Adipose tissue (tissue), 3 donors: ENCODE results near the gene MAML2. TPM values are rescaled to one million over a fixed set of nuclear protein-coding genes. Genes with fewer than 3 reads are reported as not detected.
"Not testable (repeated sequence)": the region's sequence is repeated elsewhere in the genome, so short reads cannot be mapped to it uniquely, and the experiment has no call there.

Experiments used
- H3K27ac ChIP-seq: one replicate; pipeline ENCODE4 v1.5.1; 2013; ENCODE audit warnings: low read depth, low read length
- WGBS, 3 donors: extraction: QIAGEN DNeasy Blood & Tissue Kit; methylation state at CpG; one replicate each; pipeline ENCODE4 v1.1.7; 2013; 5-methylcytosine and 5-hydroxymethylcytosine counted together
- polyA plus RNA-seq, 3 donors: library from polyadenylated mRNA; stranded (reverse); fragments of 200-250 nt; gene quantifications; one replicate each; pipeline ENCODE4 v1.2.3, GENCODE V29; 2013
- donor health status: healthy with polysubstance abuse.
- donor health status: Bipolar disorder and iron deficiency.
- donor health status: healthy.

Gene MAML2
- polyA plus RNA-seq, 3 donors = 1.8 to 8.7 (median 5.4) TPM

DNA sequence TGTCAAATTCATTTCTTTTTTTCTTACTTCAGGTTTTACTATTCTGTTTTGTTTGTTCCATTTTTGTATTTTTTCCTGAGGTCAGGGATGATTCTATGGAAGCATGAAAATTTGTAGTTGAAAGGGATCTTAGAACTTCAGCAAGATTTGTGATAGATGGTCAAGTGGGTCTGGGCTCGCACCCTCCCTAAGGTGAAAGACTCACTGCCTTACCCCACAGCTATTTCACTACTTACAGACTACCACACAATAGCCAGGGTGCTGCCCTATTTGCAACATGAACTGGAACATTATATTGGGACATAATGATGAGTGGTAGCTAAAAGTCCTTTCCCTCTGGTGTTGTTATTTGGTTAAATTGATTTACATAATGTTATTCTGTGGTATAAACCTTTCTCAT lies 62.6 kb downstream of the MAML2 start:
- WGBS, 3 donors = 78 to 98% (median 97%) methylated on average over 1 of the region's 1 CpG
- no peak overlapping the region for H3K27ac ChIP-seq

DNA sequence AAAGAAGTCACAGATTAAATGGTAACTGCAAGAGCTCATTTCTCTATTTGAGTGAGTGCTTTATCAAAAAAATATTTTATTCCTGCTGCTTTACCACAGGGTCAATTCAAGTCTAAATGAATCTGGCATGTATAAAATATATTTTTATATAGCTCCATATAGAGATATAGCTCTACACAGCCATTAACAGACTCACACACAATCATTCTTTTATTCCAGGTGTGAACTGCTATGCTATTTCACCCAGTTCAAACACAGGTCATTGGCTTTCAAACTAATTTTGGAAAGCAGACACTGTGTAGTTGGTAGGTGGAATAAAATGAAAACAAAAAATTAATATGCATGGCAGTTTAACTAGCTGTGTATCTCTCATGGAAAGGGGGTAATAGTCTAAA lies 63.1 kb downstream of the MAML2 start:
- H3K27ac ChIP-seq = no peak overlapping the region

DNA sequence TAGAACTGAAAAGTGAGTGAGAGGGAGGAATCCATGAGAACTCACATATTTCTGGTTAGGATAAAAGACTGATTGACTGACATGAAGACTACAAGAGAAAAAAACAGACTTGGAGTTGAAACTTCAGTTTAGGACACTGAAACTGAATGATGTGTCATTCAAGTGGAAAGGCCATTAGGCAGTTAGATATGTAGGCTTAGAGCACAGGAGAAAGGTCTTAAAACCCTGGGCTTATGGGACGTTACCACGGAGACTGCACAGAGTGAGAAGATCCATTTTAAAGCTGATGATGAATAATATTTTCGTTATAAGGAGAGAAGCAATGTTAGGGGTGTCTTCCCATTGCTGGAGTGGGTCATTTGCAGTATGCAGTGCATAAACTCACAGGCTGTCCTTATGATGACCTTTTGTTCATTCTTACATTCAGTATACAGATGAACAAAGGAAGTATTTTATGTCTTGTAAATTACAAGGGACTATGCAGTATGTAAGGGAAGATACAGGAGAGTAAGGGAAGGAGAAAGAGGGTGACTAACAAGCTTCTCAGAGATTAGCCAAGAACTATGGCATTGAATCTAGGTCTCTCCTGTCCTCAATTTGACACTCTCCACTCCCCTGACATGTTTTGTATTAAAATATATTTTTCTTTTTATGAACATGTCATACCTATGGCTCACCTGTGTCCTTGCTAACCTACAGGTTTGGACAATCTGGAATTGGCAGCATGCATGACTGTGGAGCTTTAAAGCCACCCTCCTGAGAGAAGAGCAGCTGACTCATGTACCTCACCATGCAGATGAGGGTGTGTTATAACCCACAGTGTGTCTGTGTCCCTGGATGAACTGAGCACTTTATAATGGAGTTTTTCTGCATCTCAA lies 63.7 kb downstream of the MAML2 start:
- 74 to 87% (median 84%) methylated on average over 3 of the region's 3 CpGs for WGBS, 3 donors
- no peak overlapping the region for H3K27ac ChIP-seq

DNA sequence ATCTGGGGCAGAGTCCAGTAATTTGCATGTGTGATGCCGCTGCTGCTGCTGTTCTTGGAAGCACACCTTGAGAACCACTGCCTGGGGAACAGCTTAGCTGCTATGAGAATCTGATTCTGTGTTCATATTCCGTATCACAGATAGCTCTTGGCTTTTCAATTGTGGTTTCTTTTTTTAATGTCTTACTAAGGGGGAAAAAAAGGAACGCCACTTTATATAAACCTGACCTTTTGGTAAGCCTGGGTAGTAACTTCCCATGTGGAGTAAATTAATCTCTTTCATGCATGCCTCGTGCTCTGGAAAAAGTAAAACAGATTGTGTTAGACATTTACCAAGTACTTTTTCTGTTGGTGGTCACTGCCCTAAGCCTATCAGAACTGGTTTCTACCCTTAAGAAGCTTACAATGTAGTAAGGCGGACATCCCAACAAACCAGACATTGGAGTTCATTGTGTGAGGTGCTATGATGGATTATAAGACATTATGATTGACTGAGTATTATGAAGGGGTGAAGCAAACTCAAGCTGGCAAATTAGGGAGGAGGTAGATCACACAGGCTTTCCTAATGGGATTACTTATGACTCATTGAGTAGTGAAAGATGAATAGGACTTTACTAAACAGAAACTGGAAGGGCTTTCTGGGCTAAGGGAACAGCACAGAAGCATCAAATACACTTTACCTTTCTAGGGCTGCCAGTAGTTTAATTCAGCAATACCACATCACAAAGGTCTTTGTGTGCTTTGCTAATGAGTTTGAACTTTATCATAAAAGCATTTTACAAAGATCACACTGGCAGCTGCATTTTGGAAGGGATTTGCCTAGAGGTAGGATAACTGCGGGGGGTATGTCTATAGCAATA lies 64.7 kb downstream of the MAML2 start:
- WGBS, 3 donors = 62 to 81% (median 79%) methylated on average over 6 of the region's 6 CpGs
- H3K27ac ChIP-seq = no peak overlapping the region

DNA sequence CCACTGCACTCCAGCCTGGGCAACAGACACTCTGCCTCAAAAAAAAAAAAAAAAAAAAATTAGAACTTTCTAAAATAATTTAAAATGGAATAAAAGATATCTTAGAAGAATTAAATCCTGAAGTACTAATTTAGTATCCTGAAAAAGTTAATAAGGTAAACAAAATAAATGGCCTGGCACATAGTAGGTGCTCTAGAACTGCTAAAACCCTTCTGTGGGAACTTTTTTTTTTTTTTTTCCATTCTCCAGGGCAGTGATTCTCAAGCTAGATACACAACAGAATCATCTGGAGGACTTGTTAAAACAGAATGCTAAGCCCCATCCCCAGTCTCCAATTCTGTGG lies 65.3 kb downstream of the MAML2 start:
- no peak overlapping the region for H3K27ac ChIP-seq

DNA sequence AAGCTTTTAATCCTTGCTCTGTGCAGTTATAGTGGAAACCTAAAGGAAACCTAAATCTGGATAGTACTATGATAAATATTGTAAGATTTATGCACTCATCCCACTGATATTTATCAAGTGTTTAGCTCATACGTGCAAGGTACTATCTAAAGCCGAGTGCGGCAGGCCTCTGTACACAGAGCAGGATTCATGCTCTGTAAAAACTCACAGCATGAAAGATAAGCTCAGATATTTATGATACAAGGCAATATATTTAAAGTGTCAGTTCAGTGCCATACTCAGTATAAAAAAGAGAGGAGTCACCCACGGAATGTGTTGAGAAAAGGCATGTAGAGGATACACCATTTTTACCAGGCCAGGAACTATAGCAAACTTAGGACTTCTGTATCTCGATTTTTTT lies 66.2 kb downstream of the MAML2 start:
- WGBS, 3 donors = 78 to 92% (median 79%) methylated on average over 5 of the region's 5 CpGs
- H3K27ac ChIP-seq = no peak overlapping the region

DNA sequence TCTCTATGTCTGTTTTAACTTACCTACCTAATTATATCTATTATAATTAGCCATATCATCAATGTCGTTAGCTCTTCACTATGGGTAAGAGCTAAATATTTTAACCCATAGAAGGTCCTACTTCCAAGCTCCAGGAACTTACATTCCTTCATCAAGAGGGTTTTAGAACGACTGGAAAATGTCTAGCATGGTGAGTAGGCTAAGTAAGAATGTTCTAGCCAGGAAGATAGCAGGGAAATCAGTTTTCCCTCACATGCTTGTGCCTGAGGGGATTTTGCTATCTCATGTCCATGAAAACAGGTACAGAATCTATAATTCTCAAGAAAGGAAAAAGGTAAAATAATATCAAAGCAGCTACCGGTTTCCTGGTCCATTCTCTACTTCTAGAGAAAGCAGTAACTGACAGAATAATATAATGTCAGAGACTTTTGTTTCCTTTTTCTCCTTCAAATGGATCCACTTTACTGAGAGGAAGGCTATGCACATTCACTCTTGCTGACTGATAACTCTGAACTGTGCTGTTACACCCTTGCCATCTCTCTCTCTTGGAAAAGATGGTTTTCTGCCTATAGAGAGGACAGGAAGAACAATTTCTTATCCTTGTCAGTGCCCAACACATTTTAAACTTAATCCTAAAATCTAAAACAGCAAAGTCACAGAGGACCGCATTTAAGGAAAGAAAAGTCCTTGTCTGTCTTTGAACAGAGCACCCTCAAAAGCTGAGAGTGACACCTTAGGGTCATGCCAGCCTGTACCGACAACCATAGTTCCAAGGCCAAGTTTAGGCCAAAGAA lies 67.0 kb downstream of the MAML2 start:
- no peak overlapping the region for H3K27ac ChIP-seq
- WGBS, 3 donors = 68 to 89% (median 78%) methylated on average over 5 of the region's 5 CpGs

DNA sequence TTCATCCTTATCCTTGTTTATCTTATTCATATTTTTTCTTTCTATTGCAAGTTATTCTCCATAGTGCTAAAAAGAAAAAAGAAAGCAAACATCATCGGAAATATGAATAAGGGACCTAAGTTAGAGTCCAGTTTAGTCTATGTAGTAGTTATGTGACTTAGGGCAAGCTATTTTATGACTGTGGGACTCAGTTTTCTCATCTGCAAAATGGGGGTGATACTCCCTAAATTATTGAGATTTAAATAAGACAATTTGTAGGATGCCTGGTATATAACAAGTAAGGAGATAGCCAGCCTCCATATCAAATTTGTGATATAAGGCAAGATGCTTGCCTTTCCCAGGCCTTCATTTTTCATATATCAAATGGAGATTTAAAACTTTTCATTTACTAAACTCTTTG lies 69.5 kb downstream of the MAML2 start:
- H3K27ac ChIP-seq = no peak overlapping the region
- WGBS, 3 donors = 78 to 92% (median 82%) methylated on average over 1 of the region's 1 CpG

DNA sequence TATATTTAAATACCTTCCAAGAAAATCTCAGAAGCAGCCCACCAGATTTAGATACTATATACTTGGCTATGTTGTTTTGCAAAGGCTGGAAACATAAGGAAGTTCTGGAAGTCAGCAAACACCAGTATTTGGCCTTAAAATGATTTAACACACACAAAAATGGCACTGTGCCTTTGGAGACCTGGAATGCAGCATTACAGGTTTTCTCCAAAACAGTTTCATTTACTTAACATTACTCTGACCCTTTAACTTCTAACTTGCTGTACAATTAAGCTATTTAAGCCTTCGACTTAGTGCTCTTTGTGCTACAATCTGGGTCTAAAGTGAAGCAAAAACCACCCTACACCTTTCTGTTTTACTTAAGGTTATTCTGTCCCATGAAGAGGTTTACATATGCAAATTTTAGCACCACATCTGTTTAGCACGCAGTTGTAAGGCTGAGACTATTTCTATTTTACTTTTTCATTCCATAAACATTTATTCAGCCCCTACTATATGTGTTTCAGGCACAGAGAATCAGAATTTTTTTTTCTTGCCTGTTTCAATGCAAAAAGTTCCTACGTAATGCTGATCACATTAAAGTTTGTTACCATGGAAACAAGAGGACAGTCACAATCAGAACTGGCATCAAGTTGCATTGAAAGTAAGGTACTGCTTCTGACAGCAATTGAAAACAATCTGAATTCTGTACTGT lies 70.3 kb downstream of the MAML2 start:
- WGBS, 3 donors = 23 to 65% (median 57%) methylated on average over 3 of the region's 3 CpGs
- H3K27ac ChIP-seq = no peak overlapping the region

DNA sequence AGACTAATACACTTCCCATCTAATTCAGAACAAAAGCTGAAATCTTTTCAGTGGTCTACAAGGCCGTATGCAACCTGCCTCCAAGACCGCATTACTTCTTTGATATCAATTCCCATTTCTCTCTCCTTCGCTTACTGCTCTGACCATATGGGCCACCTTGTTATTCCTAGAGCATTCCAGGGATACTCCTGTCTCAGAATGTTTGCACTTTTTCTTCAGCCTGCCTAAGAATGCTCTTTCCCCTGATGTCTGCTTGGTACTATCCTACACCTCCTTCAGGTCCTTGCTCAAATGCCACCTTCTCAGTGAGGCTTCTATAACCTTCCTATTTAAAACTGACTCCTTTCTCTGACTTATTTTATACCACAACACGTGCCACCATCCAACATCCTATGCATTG lies 71.2 kb downstream of the MAML2 start:
- WGBS, 3 donors = 96 to 99% (median 97%) methylated on average over 4 of the region's 4 CpGs
- H3K27ac ChIP-seq = no peak overlapping the region

DNA sequence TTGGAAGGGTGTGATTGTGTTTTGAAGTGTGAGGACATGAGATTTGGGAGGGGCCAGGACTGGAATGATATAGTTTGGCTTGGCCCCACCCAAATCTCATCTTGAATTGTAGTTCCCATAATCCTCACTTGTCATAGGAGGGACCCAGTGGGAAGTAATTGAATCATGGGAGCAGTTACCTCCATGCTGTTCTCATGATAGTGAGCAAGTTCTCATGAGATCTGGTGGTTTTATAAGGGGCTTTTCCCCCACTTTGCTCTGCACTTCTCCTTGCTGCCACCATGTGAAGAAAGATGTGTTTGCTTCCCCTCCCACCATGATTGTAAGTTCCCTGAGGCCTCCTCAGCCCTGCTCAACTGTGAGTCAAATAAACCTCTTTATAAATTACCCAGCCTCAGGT lies 71.6 kb downstream of the MAML2 start:
- not testable (repeated sequence) for H3K27ac ChIP-seq

DNA sequence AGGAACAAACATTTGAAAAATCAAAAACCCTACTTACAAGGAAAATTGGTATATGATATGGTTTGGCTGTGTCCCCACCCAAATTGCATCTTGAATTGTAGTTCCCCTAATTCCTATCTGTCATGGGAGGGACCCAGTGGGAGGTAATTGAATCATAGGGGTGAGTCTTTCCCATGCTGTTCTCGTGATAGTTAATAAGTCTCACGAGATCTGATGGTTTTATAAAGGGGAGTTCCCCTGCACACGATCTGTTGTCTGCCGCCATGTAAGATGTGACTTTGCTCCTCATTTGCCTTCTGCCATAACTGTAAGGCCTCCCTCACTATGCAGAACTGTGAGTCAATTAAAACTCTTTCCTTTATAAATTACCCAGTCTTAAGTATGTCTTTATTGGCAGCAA lies 74.5 kb downstream of the MAML2 start:
- WGBS, 3 donors = 87 to 93% (median 91%) methylated on average over 4 of the region's 4 CpGs
- H3K27ac ChIP-seq = not testable (repeated sequence)

DNA sequence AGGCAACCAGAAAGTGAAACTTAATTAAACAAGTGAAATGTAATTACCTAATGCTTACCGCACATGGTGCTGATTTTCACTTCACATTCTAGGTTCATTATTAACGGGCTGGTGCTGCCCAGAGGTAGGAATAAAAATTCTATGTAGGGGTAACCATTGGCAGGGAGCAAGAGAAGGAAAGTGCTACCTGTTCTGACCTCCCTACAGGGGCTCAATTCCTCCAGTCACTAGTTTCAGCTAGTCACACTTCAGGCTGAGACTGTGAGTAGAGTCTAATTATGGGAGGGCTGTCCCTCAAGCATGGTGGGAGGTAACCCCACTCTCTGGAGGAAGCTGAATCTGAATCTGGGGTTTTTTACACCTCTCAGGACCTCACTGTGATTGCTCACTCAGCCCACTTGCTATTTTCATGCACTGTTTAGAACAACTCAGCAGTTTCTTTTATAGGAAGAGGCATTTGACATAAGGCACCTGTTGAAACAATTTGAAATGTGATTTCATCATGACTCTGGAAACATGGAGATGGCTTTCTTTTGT lies 75.4 kb downstream of the MAML2 start:
- no peak overlapping the region for H3K27ac ChIP-seq
- WGBS, 3 donors = 43 to 52% (median 49%) methylated on average over 2 of the region's 2 CpGs

DNA sequence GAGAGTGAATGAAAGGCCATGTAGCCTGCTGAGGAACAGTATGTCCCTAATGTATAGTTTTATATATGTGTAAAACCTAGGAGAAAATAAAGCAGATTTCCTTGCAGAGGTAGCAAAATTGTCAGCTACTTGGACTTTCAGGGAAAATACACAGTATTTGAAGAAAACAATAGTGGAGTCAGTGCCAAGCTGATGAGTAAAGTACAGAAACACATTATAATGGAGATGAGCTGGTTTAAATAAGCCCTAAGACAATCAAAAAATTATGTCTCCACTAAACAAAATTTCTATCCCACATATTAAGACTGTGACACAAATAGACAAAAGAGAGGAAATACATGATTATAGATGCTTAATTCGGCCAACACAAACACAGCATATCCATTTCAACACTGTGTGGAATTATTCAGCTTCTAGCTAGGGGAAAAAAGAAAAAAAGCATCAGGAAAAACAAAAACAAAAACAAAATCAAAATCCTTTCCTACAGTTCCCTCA lies 75.9 kb downstream of the MAML2 start:
- 42 to 63% (median 43%) methylated on average over 1 of the region's 1 CpG for WGBS, 3 donors
- no peak overlapping the region for H3K27ac ChIP-seq

DNA sequence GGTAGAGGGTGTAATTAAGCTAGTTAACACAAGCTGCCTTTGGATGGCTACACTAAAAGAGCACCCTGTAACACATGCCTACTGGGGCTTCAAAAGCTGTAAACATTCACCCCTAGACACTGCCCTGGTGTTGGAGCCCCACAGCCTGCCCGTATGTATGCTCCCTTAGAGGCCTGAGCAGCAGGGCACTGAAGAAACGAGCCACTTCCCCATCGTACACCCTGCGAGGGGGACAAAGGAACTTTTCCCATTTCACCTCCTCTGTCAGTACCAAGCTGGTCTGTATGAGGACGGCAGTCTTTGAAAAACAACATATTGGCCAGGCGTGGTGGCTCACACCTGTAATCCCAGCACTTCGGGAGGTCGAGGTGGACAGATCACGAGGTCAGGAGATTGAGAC lies 77.0 kb downstream of the MAML2 start:
- 81 to 91% (median 81%) methylated on average over 9 of the region's 9 CpGs for WGBS, 3 donors

DNA sequence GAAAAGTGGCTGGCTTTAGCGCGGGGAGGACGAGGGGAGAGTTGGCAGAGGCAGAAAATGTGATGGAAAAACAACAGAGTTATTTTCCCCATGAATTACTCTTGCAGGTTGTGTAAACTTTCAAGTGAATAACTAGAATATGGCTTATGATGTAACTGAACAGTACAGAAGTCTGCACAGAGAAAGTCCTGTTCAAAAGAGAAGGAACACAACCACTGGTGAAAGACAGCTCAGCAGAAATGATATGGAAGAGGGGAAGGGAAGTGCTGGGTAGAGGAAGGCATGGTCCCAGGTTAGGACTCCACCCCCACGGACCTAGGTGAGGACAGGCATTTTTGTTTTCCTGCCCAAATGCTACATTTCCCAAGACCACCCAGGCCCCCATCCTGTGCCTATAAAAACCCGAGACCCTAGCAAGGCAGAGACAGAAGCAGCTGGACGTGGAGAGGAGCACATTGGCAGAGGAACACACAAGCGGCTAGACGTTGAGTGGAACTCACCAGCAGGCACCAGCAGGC lies 77.7 kb downstream of the MAML2 start:
- H3K27ac ChIP-seq = no peak overlapping the region
- 72 to 84% (median 82%) methylated on average over 8 of the region's 8 CpGs for WGBS, 3 donors

More for the DNA sequence above, 77.0 kb downstream of the MAML2 start:
- H3K27ac ChIP-seq = no peak overlapping the region

DNA sequence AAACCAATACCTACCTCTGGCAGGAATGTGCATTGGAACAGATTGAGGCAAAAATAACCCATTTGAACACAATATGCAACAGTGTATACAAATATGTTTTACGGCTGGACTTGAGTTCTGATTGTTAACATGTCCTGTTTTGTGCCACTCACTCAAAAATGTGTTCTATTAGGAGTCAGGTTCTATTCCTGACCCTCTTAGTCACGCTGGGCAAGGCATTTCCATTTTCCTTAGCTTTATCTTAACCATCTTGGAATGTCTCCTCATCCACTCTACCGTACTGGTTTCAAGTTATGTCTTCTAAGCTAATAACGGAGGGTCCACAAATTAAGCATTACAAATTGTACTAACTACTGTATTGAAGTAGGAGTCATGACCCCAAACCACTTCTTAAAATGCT lies 78.6 kb downstream of the MAML2 start:
- WGBS, 3 donors = 79 to 92% (median 88%) methylated on average over 4 of the region's 4 CpGs
- no peak overlapping the region for H3K27ac ChIP-seq

DNA sequence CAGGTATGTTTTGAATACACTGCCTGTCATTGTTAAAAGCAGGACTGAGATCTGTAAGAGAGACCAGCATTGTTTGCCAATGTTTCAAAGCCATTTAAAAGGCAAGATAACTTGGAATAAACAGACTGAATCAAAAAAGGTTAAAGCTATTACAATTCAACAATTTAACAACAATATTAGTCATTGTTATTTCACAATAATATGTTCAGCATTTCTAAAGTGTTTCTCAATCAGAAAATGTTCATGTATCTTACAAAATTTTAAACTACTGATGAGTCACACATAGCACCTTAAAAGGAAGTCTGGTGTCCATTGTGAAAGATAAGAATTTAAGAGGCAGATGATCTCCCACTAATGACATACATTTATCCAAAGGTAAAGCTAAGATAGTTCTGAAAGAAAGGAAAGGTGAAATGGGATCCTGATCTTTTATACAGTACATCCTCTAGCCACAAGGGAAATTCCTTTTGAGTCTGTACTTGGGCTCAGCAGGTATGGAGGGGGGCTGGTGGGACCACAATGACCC lies 79.7 kb downstream of the MAML2 start:
- H3K27ac ChIP-seq = no peak overlapping the region
